Tibial nerve (tissue), 4 donors: Measurements from ENCODE around the gene GPR135. TPM values are rescaled to one million over a fixed set of nuclear protein-coding genes. Genes with fewer than 3 reads are reported as not detected.
A peak's percentile ranks its signal among the peaks of the same experiment; 100 is the strongest.
"Not testable (repeated sequence)": the region's sequence is repeated elsewhere in the genome, so short reads cannot be mapped to it uniquely, and the experiment has no call there.

Source experiments
- DNase-seq, 2 donors: peaks; one replicate each; pipeline ENCODE4 v3.0.0-alpha.2; 2019; ENCODE audit warnings: low spot score in 2 of 2
- H3K27ac ChIP-seq, 4 donors: fragments of 200-600 bp; sonication (generic) in 3 of 4; one replicate each; pipeline ENCODE4 v1.5.1; 2017 to 2019; ENCODE audit warnings: mild to moderate bottlenecking in 1 of 4
- H3K27me3 ChIP-seq, 2 donors: fragments of 200-600 bp; sonication (generic) in 1 of 2; one replicate each; pipeline versions ENCODE4 v1.5.1 to v1.6.0; 2017 to 2019
- H3K36me3 ChIP-seq, 3 donors: fragments of 200-600 bp; sonication (generic); one replicate each; pipeline ENCODE4 v1.5.1; 2018 to 2019
- H3K4me1 ChIP-seq, 4 donors: fragments of 200-600 bp; sonication (generic) in 3 of 4; one replicate each; pipeline ENCODE4 v1.5.1; 2017 to 2019
- H3K4me3 ChIP-seq, 4 donors: fragments of 200-600 bp; sonication (generic) in 3 of 4; one replicate each; pipeline ENCODE4 v1.5.1; 2017 to 2019; ENCODE audit warnings: mild to moderate bottlenecking in 1 of 4, moderate library complexity in 1 of 4
- H3K9me3 ChIP-seq, 4 donors: fragments of 200-600 bp; sonication (generic) in 3 of 4; one replicate each; pipeline ENCODE4 v1.5.1; 2017 to 2019
- EP300 ChIP-seq, 2 donors: sonication (generic); formaldehyde crosslinking; IDR thresholded peaks; one replicate each; pipeline ENCODE4 v1.6.1; 2017; ENCODE audit warnings: antibody characterized with exemption in 2 of 2, mild to moderate bottlenecking in 1 of 2
- POLR2A ChIP-seq, 2 donors: fragments of 450-650 bp; IDR thresholded peaks; one replicate each; pipeline ENCODE4 v1.6.1; 2017; ENCODE audit warnings: antibody characterized with exemption in 2 of 2, mild to moderate bottlenecking in 2 of 2, moderate library complexity in 2 of 2
- WGBS, 2 donors: methylation state at CpG; one replicate each; pipeline ENCODE4 v1.1.5; 2018; 5-methylcytosine and 5-hydroxymethylcytosine counted together
- total RNA-seq, 4 donors: library from RNA; depleted of rRNA; stranded (reverse); fragments of >200 nt; gene quantifications; one replicate each; pipeline ENCODE4 v1.1.0, GENCODE V29; 2016
- TF ChIP-seq, protein P1 (sequence below), 5 experiments: fragments of 200-600 bp in 3 of 5; fragments of 450-650 bp in 2 of 5; sonication (generic) in 3 of 5; IDR thresholded peaks; one replicate each; pipeline ENCODE4 v1.5.1; 2016 to 2019; ENCODE audit warnings: antibody characterized with exemption in 5 of 5, mild to moderate bottlenecking in 3 of 5, moderate library complexity in 2 of 5

GPR135 gene
- total RNA-seq, 4 donors from 2014 or later, result 5.9 to 17.7 (median 11.3) TPM

DNA sequence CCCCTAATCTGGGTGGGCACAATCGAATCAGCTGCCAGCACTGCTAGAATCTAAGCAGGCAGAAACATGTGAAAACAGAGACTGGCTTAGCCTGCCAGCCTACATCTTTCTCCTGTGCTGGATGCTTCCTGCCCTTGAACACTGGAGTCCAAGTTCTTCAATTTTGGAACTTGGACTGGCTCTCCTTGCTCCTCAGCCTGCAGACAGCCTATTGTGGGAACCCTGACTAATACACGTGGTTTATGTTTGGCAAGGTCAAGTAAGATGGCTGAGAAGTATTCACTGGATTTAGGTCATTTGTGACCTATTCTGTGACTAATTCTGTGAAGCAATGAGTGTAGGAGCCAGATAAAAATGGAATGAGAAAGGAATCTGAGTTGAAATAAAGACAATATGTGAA is 11.0 kb downstream of the GPR135 start:
- no peaks in the 10 kb centered on the region for H3K27me3 ChIP-seq
- no peak for TF ChIP-seq POLR2A (IDR thresholded peaks at IDR 0.05)
- peak in 1 of 2 donors; percentile 19 for TF ChIP-seq EP300 (IDR thresholded peaks at IDR 0.05)
- peaks cover 0 to 39% (median 0%) of the 10 kb centered on the region in 3 donors for H3K36me3 ChIP-seq
- DNase-seq, result no peak
- peak overlapping the region in 1 of 4 donors; percentile 60 for H3K27ac ChIP-seq
- H3K4me3 ChIP-seq, result no peak overlapping the region
- no peaks in the 10 kb centered on the region for H3K4me1 ChIP-seq
- peaks cover 0 to 5% (median 0%) of the 10 kb centered on the region in 4 donors for H3K9me3 ChIP-seq
- 50 to 59% methylated on average over 2 of the region's 2 CpGs for WGBS, 2 donors

DNA sequence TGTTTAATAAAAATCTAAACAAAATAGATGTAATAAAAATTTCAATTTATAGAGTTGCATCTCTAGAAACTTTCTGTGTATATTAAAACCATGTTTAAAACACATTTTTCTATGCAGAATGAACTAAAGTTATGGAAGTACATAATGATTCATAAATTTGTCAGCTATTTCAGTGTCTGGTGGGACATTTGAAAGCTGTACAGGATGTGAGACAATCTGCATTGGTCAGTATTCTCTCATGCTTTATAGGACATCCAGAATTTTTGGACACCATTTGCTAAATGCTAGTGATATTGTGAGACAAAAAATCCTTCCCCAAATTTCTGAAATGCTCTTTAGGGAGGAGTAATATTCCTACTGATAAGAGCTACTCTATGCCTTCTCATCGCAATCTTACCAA is 13.3 kb downstream of the GPR135 start:
- no peak overlapping the region for H3K27ac ChIP-seq
- peaks cover 0 to 5% (median 0%) of the 10 kb centered on the region in 4 donors for H3K9me3 ChIP-seq
- no peak overlapping the region for H3K4me3 ChIP-seq
- peaks cover 0 to 21% (median 0%) of the 10 kb centered on the region in 3 donors for H3K36me3 ChIP-seq
- H3K27me3 ChIP-seq, result no peaks in the 10 kb centered on the region
- H3K4me1 ChIP-seq, result no peaks in the 10 kb centered on the region
- no peak for TF ChIP-seq EP300 (IDR thresholded peaks at IDR 0.05)
- TF ChIP-seq, protein P1, sequence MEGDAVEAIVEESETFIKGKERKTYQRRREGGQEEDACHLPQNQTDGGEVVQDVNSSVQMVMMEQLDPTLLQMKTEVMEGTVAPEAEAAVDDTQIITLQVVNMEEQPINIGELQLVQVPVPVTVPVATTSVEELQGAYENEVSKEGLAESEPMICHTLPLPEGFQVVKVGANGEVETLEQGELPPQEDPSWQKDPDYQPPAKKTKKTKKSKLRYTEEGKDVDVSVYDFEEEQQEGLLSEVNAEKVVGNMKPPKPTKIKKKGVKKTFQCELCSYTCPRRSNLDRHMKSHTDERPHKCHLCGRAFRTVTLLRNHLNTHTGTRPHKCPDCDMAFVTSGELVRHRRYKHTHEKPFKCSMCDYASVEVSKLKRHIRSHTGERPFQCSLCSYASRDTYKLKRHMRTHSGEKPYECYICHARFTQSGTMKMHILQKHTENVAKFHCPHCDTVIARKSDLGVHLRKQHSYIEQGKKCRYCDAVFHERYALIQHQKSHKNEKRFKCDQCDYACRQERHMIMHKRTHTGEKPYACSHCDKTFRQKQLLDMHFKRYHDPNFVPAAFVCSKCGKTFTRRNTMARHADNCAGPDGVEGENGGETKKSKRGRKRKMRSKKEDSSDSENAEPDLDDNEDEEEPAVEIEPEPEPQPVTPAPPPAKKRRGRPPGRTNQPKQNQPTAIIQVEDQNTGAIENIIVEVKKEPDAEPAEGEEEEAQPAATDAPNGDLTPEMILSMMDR (IDR thresholded peaks at IDR 0.05), result no peak
- TF ChIP-seq POLR2A (IDR thresholded peaks at IDR 0.05), result no peak
- DNase-seq, result no peak
- WGBS, 2 donors, result 95 to 100% methylated on average over 1 of the region's 1 CpG

DNA sequence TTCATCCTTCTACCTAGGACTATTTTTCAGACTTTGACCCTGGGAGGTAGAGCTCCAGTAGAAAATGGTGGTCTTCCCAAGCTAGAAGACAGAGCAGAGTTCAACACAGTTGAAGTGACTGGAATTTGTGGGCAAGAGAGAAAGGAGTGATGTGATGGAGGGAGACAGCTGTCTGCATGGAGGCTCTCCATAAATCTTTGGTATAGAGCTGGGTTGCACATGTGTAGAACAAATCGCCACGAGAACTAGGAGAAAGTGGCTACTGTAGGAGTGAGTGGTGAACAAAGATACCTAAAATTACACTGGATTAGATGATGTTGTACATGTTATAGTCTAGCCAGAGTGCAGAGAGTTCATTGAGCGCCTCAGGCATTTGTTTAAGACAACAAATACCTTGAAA is 14.5 kb downstream of the GPR135 start:
- H3K4me3 ChIP-seq, result no peak overlapping the region
- peaks cover 0 to 4% (median 0%) of the 10 kb centered on the region in 4 donors for H3K9me3 ChIP-seq
- no peak for DNase-seq
- no peak overlapping the region for H3K27ac ChIP-seq
- no peak for TF ChIP-seq EP300 (IDR thresholded peaks at IDR 0.05)
- no peak for TF ChIP-seq POLR2A (IDR thresholded peaks at IDR 0.05)
- TF ChIP-seq, protein P1 (IDR thresholded peaks at IDR 0.05), result no peak
- WGBS, 2 donors, result 90 to 92% methylated on average over 3 of the region's 3 CpGs
- no peaks in the 10 kb centered on the region for H3K27me3 ChIP-seq
- H3K36me3 ChIP-seq, result peaks cover 0 to 9% (median 0%) of the 10 kb centered on the region in 3 donors
- no peaks in the 10 kb centered on the region for H3K4me1 ChIP-seq

DNA sequence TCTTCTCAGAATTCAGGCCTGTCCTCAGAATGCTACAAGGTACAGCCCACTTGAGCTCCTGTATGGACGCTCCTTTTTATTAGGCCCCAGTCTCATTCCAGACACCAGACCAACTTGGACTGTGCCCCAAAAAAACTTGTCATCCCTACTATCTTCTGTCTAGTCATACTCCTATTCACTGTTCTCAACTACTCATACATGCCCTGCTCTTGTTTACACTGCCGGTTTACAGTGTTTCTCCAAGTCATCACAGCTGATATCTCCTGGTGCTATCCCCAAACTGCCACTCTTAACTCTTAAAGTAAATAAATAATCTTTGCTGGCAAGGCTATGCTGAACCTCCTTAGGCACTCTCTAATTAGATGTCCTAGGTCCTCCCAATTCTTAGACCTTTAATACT is 16.5 kb downstream of the GPR135 start:
- DNase-seq, H3K27me3 ChIP-seq, H3K4me3 ChIP-seq, H3K27ac ChIP-seq, H3K9me3 ChIP-seq, H3K4me1 ChIP-seq, H3K36me3 ChIP-seq: not testable (repeated sequence)
- WGBS, 2 donors, result 93 to 94% methylated on average over 2 of the region's 2 CpGs

DNA sequence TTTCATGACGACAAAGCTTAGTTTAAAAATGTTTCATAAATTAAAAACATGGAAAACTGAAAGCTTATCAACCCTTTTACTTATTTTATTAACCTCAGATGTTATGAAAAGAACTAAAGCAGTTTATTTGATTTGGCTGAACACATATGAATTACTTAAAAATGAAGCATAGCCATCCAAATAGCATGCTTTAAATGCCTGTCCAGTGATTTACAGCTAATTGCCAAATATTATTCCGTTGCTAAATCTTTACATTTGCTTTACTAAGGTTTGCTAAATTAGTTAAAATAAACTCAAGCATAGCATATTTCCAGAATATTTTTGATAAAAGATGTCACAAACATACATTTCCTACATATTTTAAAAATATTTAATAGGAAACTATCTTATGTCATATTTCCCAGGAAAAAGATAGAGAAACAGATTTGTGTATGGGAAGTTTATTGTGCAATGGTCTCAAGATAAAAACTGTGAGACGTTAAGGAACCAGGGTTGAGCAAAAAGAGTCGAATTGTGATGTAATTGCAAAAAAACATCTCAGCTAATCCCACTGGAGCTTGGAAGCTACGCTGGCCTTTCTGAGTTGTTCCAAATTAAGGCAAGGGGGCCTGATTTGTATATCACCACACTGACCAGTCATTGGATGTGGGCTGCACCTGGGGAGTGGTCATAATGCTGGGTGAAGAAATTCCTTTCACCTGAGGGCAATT is 25.8 kb downstream of the GPR135 start:
- 52 to 59% methylated on average over 5 of the region's 5 CpGs for WGBS, 2 donors
- peak overlapping the region in 1 of 4 donors; percentile 4 for H3K27ac ChIP-seq
- DNase-seq, result no peak

DNA sequence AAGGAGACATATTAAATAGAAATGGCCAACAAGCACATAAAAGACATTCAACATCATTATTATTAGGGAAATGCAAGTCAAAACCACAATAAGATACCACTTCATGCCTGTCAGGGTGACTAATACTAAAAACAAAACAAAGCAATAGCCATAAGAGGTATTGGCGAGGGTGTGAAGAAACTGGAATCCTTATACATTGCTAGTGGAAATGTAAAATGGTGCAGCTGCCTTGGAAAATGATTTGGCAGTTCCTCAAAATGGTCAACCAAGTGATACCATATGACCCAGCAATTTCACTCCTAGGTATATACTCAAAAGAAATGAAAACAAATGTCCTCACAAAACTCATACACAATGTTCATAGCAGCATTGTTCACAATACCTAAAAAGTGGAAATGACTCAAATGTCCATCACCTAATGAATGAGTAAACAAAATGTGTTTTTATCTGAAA is 27.0 kb downstream of the GPR135 start:
- 82 to 92% methylated on average over 1 of the region's 1 CpG for WGBS, 2 donors
- DNase-seq, result no peak
- H3K27ac ChIP-seq, result no peak overlapping the region
- no peaks in the 10 kb centered on the region for H3K36me3 ChIP-seq
- H3K4me1 ChIP-seq, result peaks cover 0 to 27% (median 0%) of the 10 kb centered on the region in 4 donors
- H3K4me3 ChIP-seq, result no peak overlapping the region
- TF ChIP-seq EP300 (IDR thresholded peaks at IDR 0.05) (no peak), POLR2A (IDR thresholded peaks at IDR 0.05) (no peak)
- TF ChIP-seq, protein P1 (IDR thresholded peaks at IDR 0.05), result no peak
- no peaks in the 10 kb centered on the region for H3K9me3 ChIP-seq
- no peaks in the 10 kb centered on the region for H3K27me3 ChIP-seq

More for the DNA sequence above, 25.8 kb downstream of the GPR135 start:
- Histone ChIP-seq H3K4me3 (no peak overlapping the region), H3K4me1 (peaks cover 0 to 33% (median 0%) of the 10 kb centered on the region in 4 donors), H3K36me3 (no peaks in the 10 kb centered on the region), H3K27me3 (no peaks in the 10 kb centered on the region), H3K9me3 (no peaks in the 10 kb centered on the region)
- TF ChIP-seq EP300 (IDR thresholded peaks at IDR 0.05) (peak in 1 of 2 donors; percentile 16), POLR2A (IDR thresholded peaks at IDR 0.05) (no peak)
